ENCODE measurements around the gene PLA2R1. TPM values are rescaled to one million over a fixed set of nuclear protein-coding genes. Genes with fewer than 3 reads are reported as not detected.

Gene PLA2R1
- total RNA-seq, 3 donors from 2014 or later (not counting 1 experiment from before 2014, with no cell fraction given) = not detected

GRCh38 chr2:159933040-159933726, 129.2 kb downstream of the PLA2R1 start:
- H3K27me3 ChIP-seq (ENCODE audit: control insufficient read depth, insufficient read depth, low read length) = no peaks in the 10 kb centered on the region
- H3K9me3 ChIP-seq (ENCODE audit: control insufficient read depth, insufficient read depth, low read length) = no peaks in the 10 kb centered on the region
- no peak overlapping the region for H3K27ac Mint-ChIP-seq
- no peak for DNase-seq
- ATAC-seq = no peak
- H3K27ac ChIP-seq (ENCODE audit: low read length) = no peak overlapping the region
- no peaks in the 10 kb centered on the region for H3K9me3 Mint-ChIP-seq
- no peak overlapping the region for H3K4me3 ChIP-seq (ENCODE audit: low read length)
- peaks cover 0 to 4% of the 10 kb centered on the region in 2 donors for H3K4me1 Mint-ChIP-seq
- H3K4me3 Mint-ChIP-seq = no peak overlapping the region
- no peaks in the 10 kb centered on the region for H3K36me3 Mint-ChIP-seq
- H3K27me3 Mint-ChIP-seq (ENCODE audit: low read depth in 2 of 2) = peaks cover 4 to 6% of the 10 kb centered on the region in 2 donors
- no peaks in the 10 kb centered on the region for H3K4me1 ChIP-seq (ENCODE audit: control insufficient read depth, insufficient read depth, low read length)
- no peaks in the 10 kb centered on the region for H3K36me3 ChIP-seq (ENCODE audit: control insufficient read depth, insufficient read depth, low read length)
- WGBS (ENCODE audit: insufficient coverage) = 66% methylated on average over 2 of the region's 2 CpGs
- TF ChIP-seq, protein P1, sequence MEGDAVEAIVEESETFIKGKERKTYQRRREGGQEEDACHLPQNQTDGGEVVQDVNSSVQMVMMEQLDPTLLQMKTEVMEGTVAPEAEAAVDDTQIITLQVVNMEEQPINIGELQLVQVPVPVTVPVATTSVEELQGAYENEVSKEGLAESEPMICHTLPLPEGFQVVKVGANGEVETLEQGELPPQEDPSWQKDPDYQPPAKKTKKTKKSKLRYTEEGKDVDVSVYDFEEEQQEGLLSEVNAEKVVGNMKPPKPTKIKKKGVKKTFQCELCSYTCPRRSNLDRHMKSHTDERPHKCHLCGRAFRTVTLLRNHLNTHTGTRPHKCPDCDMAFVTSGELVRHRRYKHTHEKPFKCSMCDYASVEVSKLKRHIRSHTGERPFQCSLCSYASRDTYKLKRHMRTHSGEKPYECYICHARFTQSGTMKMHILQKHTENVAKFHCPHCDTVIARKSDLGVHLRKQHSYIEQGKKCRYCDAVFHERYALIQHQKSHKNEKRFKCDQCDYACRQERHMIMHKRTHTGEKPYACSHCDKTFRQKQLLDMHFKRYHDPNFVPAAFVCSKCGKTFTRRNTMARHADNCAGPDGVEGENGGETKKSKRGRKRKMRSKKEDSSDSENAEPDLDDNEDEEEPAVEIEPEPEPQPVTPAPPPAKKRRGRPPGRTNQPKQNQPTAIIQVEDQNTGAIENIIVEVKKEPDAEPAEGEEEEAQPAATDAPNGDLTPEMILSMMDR (IDR thresholded peaks at IDR 0.05) = no peak
- intact Hi-C loops (cut with micrococcal nuclease) = no loop called here

GRCh38 chr2:159926695-159927094, 135.7 kb downstream of the PLA2R1 start:
- H3K4me1 Mint-ChIP-seq = peaks cover 5 to 6% of the 10 kb centered on the region in 2 donors
- no peaks in the 10 kb centered on the region for H3K27me3 ChIP-seq (ENCODE audit: control insufficient read depth, insufficient read depth, low read length)
- H3K9me3 ChIP-seq (ENCODE audit: control insufficient read depth, insufficient read depth, low read length) = no peaks in the 10 kb centered on the region
- TF ChIP-seq, protein P1 (IDR thresholded peaks at IDR 0.05) = no peak
- H3K27ac Mint-ChIP-seq = no peak overlapping the region
- no peaks in the 10 kb centered on the region for H3K36me3 Mint-ChIP-seq
- ATAC-seq (no peak), DNase-seq (no peak)
- H3K4me3 ChIP-seq (ENCODE audit: low read length) = no peak overlapping the region
- 100% methylated on average over 2 of the region's 2 CpGs for WGBS (ENCODE audit: insufficient coverage)
- H3K27ac ChIP-seq (ENCODE audit: low read length) = no peak overlapping the region
- H3K27me3 Mint-ChIP-seq (ENCODE audit: low read depth in 2 of 2) = peaks cover 15 to 16% of the 10 kb centered on the region in 2 donors
- H3K4me1 ChIP-seq (ENCODE audit: control insufficient read depth, insufficient read depth, low read length) = no peaks in the 10 kb centered on the region
- H3K9me3 Mint-ChIP-seq = no peaks in the 10 kb centered on the region
- no peak overlapping the region for H3K4me3 Mint-ChIP-seq
- no peaks in the 10 kb centered on the region for H3K36me3 ChIP-seq (ENCODE audit: control insufficient read depth, insufficient read depth, low read length)
- intact Hi-C loops (cut with micrococcal nuclease) = no loop called here

DNA sequence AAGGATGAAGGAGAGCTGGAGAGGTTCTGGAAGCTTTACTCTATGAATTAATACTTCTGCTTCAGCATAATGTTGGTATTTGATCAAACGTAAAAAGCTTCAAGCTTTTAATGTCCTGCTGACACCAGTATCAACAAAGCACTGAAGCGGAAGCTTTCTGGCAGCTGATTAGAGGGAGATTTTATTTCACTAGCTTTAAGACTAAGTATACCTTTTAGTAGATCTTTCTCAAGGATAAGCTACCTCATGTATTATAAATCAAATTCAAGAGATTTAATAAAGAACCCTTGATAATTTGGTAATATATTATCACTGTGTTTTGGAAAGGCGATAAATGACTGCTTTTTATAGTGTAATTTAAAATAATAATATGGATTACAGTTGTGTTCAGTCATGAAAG, 136.4 kb downstream of the PLA2R1 start:
- 88% methylated on average over 2 of the region's 3 CpGs for WGBS (ENCODE audit: insufficient coverage)
- H3K9me3 Mint-ChIP-seq = no peaks in the 10 kb centered on the region
- Histone ChIP-seq H3K27me3 (ENCODE audit: control insufficient read depth, insufficient read depth, low read length) (no peaks in the 10 kb centered on the region), H3K9me3 (ENCODE audit: control insufficient read depth, insufficient read depth, low read length) (no peaks in the 10 kb centered on the region), H3K4me3 (ENCODE audit: low read length) (no peak overlapping the region), H3K4me1 (ENCODE audit: control insufficient read depth, insufficient read depth, low read length) (no peaks in the 10 kb centered on the region), H3K36me3 (ENCODE audit: control insufficient read depth, insufficient read depth, low read length) (no peaks in the 10 kb centered on the region), H3K27ac (ENCODE audit: low read length) (no peak overlapping the region)
- H3K4me1 Mint-ChIP-seq = peaks cover 5 to 6% of the 10 kb centered on the region in 2 donors
- H3K36me3 Mint-ChIP-seq = no peaks in the 10 kb centered on the region
- intact Hi-C loops (cut with micrococcal nuclease) = no loop called here
- H3K27me3 Mint-ChIP-seq (ENCODE audit: low read depth in 2 of 2) = peaks cover 16 to 19% of the 10 kb centered on the region in 2 donors
- no peak for ATAC-seq
- H3K4me3 Mint-ChIP-seq = no peak overlapping the region
- no peak for DNase-seq
- TF ChIP-seq, protein P1 (IDR thresholded peaks at IDR 0.05) = no peak
- no peak overlapping the region for H3K27ac Mint-ChIP-seq

DNA sequence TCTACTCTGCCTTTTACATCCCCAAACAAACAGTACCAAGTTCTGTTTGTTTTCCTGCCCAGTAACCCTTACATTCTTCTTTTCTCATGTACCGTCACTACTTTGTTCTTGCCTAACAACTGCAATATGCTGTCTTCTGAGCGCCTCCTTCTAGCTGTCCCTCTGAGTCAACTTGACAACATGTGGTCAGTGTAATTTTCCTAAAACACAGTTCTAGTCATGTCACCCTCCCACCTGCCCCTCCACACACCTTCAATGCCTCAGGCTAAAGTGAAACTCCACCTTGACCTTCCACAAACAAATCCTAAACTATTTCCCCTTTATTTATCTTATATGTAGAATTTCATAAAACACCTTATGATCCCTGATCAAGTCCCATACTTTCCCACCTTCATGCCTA, 139.9 kb downstream of the PLA2R1 start:
- Histone ChIP-seq H3K4me3 (ENCODE audit: low read length) (no peak overlapping the region), H3K4me1 (ENCODE audit: control insufficient read depth, insufficient read depth, low read length) (no peaks in the 10 kb centered on the region), H3K27me3 (ENCODE audit: control insufficient read depth, insufficient read depth, low read length) (no peaks in the 10 kb centered on the region), H3K27ac (ENCODE audit: low read length) (no peak overlapping the region), H3K9me3 (ENCODE audit: control insufficient read depth, insufficient read depth, low read length) (no peaks in the 10 kb centered on the region), H3K36me3 (ENCODE audit: control insufficient read depth, insufficient read depth, low read length) (no peaks in the 10 kb centered on the region)
- 73% methylated on average over 2 of the region's 2 CpGs for WGBS (ENCODE audit: insufficient coverage)
- Mint-ChIP-seq H3K9me3 (no peaks in the 10 kb centered on the region), H3K4me1 (peaks cover 5 to 6% of the 10 kb centered on the region in 2 donors), H3K36me3 (no peaks in the 10 kb centered on the region), H3K4me3 (no peak overlapping the region), H3K27ac (no peak overlapping the region), H3K27me3 (ENCODE audit: low read depth in 2 of 2) (peaks cover 25 to 39% of the 10 kb centered on the region in 2 donors)
- intact Hi-C loops (cut with micrococcal nuclease) = loop anchor here (1.0 kb wide), 1 partner anchor 1021 kb away; no protein-coding TSS in a partner anchor
- TF ChIP-seq, protein P1 (IDR thresholded peaks at IDR 0.05) = no peak
- no peak for DNase-seq
- no peak for ATAC-seq
